LNCaP clone FGC (cell line): ENCODE results near the gene UBAP2L.

ENCODE experiments used
- DNase-seq: peaks from one replicate; pipeline ENCODE4 v3.0.0-alpha.2; 2011; ENCODE audit warnings: low read depth
- H3K4me3 ChIP-seq: 2 replicates; pipeline ENCODE4 v1.5.1; 2011; ENCODE audit warnings: mild to moderate bottlenecking, low read depth, low read length, control low read depth
- CTCF ChIP-seq: IDR thresholded peaks from 2 replicates; pipeline ENCODE4 v1.5.1; 2012; ENCODE audit warnings: mild to moderate bottlenecking; ENCODE audit not compliant: control insufficient read depth, insufficient read depth; ENCODE audit errors: extremely low read depth

Gene UBAP2L

GRCh38 chr1:154256686-154257085 lies 35.9 kb downstream of the UBAP2L start:
- TF ChIP-seq CTCF: no peak
- DNase-seq: no peak

DNA sequence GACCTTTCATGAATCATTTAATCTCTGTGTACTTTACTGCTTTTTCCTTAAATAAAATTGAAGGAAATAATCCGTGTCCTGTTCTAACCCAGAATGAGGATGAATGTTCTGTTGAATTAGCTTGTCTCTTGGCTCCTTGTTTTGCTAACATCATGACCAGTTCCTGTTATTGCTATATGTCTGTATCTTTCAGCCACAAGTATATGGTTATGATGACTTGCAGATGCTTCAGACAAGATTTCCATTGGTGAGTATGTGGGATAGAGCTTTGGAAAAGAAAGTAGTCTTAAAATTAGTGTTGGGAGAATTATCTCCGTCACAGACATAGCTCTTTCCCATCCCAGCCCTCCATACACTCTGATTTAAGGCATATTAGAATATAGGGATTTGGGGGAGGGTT lies 38.0 kb downstream of the UBAP2L start:
- no peak for DNase-seq
- no peak overlapping the region for H3K4me3 ChIP-seq
- no peak for TF ChIP-seq CTCF

More at GRCh38 chr1:154256686-154257085, 35.9 kb downstream of the UBAP2L start:
- no peak overlapping the region for H3K4me3 ChIP-seq

- no peak for DNase-seq
- TF ChIP-seq CTCF: no peak
- no peak overlapping the region for H3K4me3 ChIP-seq
Observed at GRCh38 chr1:154260127-154260526, 39.4 kb downstream of the UBAP2L start.

DNA sequence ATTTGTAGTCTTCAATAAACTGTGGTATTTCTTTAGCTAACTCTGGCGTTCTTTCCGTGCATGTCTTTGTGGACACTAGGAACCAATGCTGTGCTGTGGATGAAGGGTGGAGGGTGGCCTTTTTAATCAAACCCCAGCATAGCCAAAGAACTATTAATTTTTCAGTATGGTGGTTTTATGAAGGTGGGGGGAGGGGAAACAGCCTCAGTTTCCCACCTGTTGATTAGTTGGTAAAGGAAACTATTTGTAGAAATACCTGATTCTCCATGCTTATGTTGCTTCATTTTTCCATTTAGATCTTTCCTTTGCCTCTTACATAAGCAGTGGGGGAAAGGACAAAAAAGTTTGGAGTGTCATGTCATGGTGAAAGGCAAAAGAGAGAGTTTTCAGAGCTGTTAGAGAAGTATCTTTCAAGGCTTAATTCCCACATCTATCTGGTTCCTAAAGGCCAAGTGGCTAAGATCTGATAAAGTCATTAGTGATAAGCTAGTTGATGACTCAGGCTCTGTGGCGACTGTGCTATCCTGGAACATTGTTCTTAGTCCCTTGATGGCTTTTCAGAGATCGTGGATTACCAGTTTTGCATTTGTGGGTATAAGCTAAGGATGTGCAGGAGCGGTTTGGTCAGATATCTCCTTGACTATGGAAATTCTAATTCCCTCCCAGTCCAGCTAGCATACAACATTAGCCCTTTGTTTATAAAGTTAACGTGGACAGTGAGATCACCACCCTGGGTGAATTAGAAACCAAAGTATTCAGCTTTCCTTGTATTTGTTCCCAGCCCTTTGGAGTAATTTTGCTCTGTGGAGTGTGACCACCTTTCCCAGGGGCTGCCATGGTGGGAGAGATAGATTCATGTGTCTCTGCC lies 42.9 kb downstream of the UBAP2L start:
- TF ChIP-seq CTCF: no peak
- no peak for DNase-seq
- H3K4me3 ChIP-seq: no peak overlapping the region

DNA sequence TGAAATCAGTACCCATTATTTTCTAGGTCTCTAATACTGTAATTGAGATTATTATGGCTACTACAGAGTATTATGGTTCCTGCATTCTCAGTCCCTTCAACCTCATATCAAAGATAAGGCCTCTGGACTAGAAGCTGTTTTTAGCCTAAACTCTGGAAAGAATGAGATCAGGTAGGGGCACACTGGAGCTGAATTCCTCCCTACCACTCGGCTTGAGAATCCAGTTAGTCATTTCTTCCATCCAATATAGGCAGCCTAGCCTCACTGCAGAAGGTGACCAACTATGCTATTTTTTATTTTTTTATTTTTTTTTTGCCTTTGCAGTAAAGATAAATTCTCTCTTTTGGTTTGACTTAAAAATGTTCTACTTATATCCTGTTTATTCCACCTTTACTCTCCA lies 43.7 kb downstream of the UBAP2L start:
- no peak for DNase-seq
- TF ChIP-seq CTCF: no peak
- no peak overlapping the region for H3K4me3 ChIP-seq

- H3K4me3 ChIP-seq: no peak overlapping the region
- DNase-seq: no peak
- TF ChIP-seq CTCF: no peak
Observed at GRCh38 chr1:154265586-154265985, 44.8 kb downstream of the UBAP2L start.

- DNase-seq: no peak
- no peak overlapping the region for H3K4me3 ChIP-seq
- TF ChIP-seq CTCF: no peak
Observed at GRCh38 chr1:154270833-154271232, 50.1 kb downstream of the UBAP2L start.
